SK-N-MC (cell line): ENCODE results near the gene STARD13.

ENCODE experiments used
- EZH2 ChIP-seq: fragments of 200-600 bp; sonication (generic); IDR thresholded peaks from one replicate; pipeline ENCODE4 v1.6.1; 2017; ENCODE audit warnings: antibody characterized with exemption
- FOXP2 ChIP-seq: optimal IDR thresholded peaks from 2 replicates; pipeline ENCODE3; 2011; ENCODE audit warnings: mild to moderate bottlenecking, moderate library complexity; ENCODE audit not compliant: insufficient read depth; ENCODE audit errors: extremely low read length, control extremely low read depth
- POLR2AphosphoS5 ChIP-seq: IDR thresholded peaks from 2 replicates; pipeline ENCODE4 v1.6.1; 2012; ENCODE audit warnings: mild to moderate bottlenecking, low read depth, low read length, borderline replicate concordance

DNA sequence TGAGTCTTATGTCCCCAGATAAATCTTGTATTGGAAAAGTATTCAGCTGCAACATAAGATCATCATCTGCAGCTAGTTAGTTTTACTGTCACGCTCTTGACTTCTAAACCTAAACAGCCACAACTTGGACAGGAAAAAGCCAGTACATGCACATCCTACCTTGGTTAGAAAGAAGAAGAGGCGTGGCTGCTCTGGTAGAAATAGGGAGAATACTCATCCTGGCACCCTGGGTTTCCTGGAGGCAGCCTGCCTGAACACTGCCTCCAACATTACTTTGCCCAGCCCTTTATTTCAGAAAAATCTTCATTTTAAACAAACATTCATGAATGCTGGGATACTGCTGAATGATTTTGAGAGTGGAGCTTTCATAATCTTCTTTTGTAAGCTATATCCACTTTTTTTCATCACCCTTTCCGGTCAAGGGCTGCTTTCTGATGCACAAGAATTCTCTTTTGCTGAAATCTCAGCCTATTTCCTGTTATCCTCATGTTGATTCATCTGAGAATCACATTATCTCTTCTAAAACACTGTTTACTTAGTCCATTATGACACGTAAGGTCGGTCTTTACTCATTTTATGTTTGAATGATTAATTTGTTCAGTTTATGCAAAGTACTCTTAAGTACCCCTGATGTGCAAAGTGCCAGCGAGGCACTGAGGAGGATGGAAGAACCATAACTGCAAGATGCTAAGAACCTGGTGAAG lies 55.2 kb downstream of the STARD13 start:
- TF ChIP-seq POLR2AphosphoS5: no peak
- TF ChIP-seq EZH2: no peak
- TF ChIP-seq FOXP2: no peak
